Activated T-helper 17 cell treated with anti-CD3 and anti-CD28 coated beads, Interleukin-2, amount 50 U/mL, for 72 hours (primary cell): ENCODE data around the gene EXOC6B. TPM values are rescaled to one million over a fixed set of nuclear protein-coding genes. Genes with fewer than 3 reads are reported as not detected.

Experiments used
- ATAC-seq: fragments of 150-1000 bp; cut with Tn5 transposase; replicated peaks from 2 replicates; pipeline ENCODE4 v1.10.0; 2021; ENCODE audit warnings: mild to moderate bottlenecking, moderate library complexity
- H3K27ac Mint-ChIP-seq: one replicate; pipeline ENCODE4 v1.8.0; 2022; ENCODE audit warnings: mixed read lengths
- H3K27me3 Mint-ChIP-seq: one replicate; pipeline ENCODE4 v1.8.0; 2022; ENCODE audit warnings: mixed read lengths
- H3K36me3 Mint-ChIP-seq: one replicate; pipeline ENCODE4 v1.8.0; 2022; ENCODE audit warnings: low read depth, mild to moderate bottlenecking, mixed read lengths
- H3K4me1 Mint-ChIP-seq: one replicate; pipeline ENCODE4 v1.8.0; 2022; ENCODE audit warnings: mixed read lengths
- H3K4me3 Mint-ChIP-seq: one replicate; pipeline ENCODE4 v1.8.0; 2022; ENCODE audit warnings: mild to moderate bottlenecking, mixed read lengths
- H3K9me3 Mint-ChIP-seq: one replicate; pipeline ENCODE4 v1.8.0; 2022; ENCODE audit warnings: mixed read lengths
- total RNA-seq, 2 donors: library from RNA; stranded (reverse); gene quantifications; one replicate each; pipeline ENCODE4 v1.2.3, GENCODE V29; 2022

Gene EXOC6B
- total RNA-seq, 2 donors from 2014 or later = 12.1 to 12.8 TPM

DNA sequence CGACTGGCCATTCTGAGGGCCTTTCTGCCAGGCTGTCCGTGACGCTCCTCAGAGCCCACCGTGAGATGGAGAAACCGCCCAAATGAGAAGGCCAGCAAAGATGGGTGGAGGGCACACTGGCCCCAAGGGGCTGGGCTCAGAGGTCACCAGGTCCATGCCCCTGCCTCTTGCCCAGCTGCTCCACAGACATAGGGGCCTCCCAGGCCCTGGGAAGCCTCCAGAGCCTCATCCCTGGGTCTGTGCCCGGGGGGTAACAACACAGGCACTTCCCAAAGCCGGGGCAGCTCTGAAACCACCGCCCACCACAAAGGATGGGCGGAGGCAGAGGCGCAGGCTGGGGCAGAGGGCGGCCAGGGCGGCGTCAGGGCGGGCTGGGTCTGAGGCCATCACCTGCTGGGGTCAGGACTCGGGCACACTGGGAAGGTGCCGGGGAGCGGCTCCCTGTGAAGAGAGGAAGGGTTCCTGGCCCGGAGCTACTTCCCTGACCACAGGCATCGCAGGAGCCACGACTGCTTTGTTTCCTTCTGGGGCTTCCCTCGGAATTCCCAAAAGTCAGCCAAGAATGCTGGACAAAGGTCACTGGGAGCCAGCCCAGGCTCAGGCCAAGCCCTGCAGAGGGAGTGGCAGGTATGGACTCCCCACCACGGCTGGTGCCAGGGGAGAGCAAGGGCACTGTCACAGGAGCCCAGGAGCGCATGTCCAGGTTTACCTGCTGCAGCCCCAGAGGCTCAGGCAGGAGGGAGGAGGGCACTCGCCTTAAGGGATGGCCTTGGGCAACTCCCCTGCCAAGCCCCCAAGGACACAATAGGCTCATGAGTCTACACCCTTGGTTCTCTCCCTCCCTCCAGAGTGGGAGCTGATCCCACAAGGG, 687.6 kb downstream of the EXOC6B start:
- no peak overlapping the region for H3K27ac Mint-ChIP-seq
- ATAC-seq = no peak
- peaks cover 5% of the 10 kb centered on the region for H3K27me3 Mint-ChIP-seq
- no peaks in the 10 kb centered on the region for H3K4me1 Mint-ChIP-seq
- no peak overlapping the region for H3K4me3 Mint-ChIP-seq
- no peaks in the 10 kb centered on the region for H3K9me3 Mint-ChIP-seq
- H3K36me3 Mint-ChIP-seq = no peaks in the 10 kb centered on the region

DNA sequence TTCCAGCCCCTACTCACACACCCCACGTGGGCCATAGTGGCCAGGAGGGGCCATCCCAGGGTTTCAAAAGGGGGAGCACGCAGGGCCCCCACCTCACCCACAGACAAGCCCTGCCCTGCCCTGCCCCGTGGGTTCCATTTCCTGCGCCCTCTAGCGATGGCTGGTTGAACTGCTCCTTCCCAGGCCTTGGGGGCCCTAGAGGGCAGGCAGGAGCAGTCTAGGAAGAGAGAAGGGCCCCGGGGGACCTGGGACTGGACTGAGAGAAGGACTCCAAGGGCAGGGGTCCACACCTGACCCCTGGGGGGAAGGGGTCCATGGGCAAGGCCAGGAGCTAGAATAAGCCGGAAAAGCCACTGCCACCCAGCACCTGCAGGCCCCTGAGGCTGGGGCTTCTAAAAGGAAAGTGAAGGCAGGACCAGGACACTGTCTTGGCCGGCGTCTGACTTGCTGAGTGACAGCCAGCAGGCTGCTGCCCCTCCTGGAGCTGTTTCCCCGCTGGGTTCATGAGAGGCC, 688.3 kb downstream of the EXOC6B start:
- peaks cover 5% of the 10 kb centered on the region for H3K27me3 Mint-ChIP-seq
- no peaks in the 10 kb centered on the region for H3K9me3 Mint-ChIP-seq
- H3K4me3 Mint-ChIP-seq = no peak overlapping the region
- no peaks in the 10 kb centered on the region for H3K4me1 Mint-ChIP-seq
- peak; percentile 73 for ATAC-seq
- H3K27ac Mint-ChIP-seq = no peak overlapping the region
- H3K36me3 Mint-ChIP-seq = no peaks in the 10 kb centered on the region

DNA sequence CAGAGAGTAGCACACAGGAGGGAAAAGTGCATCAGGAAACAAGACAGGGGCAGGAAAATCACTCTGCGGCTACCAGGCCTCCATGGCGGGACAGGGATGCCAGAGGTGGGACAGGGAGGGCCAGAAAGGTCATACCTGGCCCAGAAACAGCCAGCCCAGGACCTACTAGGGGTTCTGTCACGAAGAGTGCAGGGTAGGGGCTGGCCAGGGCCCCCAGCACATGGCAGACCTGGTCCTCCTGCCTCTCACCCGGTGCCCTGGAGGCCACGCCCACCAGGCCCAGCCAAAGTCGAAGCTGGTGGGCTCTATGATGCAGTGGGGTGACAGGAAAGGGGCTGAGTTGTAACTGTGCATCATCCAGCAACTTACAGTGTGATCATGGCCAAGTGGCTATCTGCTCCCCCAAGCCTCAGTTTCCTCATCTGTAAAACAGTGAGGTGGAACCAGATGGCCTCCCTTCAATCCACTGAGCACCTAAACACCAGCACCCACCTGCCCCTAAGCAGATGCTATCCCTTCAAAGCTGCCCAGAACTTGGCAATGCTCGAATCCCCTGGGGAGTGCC, 688.8 kb downstream of the EXOC6B start:
- no peaks in the 10 kb centered on the region for H3K36me3 Mint-ChIP-seq
- peak; percentile 5 for ATAC-seq
- no peak overlapping the region for H3K4me3 Mint-ChIP-seq
- no peaks in the 10 kb centered on the region for H3K27me3 Mint-ChIP-seq
- H3K9me3 Mint-ChIP-seq = no peaks in the 10 kb centered on the region
- H3K4me1 Mint-ChIP-seq = no peaks in the 10 kb centered on the region
- no peak overlapping the region for H3K27ac Mint-ChIP-seq

DNA sequence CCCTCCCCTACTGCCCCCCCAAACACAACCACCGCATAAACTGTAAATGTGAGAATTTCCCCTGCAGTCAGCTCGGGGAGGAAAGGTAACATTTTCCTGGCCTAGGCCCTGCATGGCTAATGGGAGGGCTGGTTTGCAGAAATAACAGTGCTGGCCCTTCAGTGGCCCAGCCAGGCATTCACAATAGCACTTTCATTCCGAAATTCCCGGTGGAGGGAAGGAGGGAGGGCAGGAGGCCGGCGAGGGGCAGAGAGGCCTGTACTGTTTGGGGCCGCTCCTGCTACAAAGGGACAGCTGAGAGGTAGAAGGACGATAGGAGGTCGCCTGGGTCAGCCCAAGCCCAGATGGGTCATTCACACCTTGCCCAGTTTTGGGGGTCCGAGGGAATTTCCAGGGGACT, 689.5 kb downstream of the EXOC6B start:
- H3K27me3 Mint-ChIP-seq = no peaks in the 10 kb centered on the region
- ATAC-seq = no peak
- no peaks in the 10 kb centered on the region for H3K36me3 Mint-ChIP-seq
- no peak overlapping the region for H3K4me3 Mint-ChIP-seq
- no peaks in the 10 kb centered on the region for H3K4me1 Mint-ChIP-seq
- no peaks in the 10 kb centered on the region for H3K9me3 Mint-ChIP-seq
- no peak overlapping the region for H3K27ac Mint-ChIP-seq

DNA sequence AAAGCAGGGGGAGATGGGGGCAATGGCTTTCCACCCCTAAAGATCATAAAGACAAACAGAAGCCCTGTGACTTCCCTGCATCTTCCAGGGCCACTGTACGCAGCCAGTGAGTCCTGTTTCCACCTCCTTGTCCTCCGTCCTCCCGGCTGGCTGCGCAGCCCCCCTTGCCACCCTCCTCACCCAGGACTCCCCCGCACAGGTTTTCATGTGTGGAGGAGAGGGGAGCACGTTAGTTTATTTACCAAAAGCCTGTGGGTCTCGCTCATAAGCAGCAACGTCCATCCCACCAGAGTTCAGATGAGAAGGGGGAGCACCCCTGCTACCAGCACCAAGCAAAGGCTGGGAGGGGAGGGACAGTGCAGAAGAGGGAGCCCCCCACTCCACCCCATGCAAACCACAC, 689.9 kb downstream of the EXOC6B start:
- Mint-ChIP-seq H3K9me3 (no peaks in the 10 kb centered on the region), H3K4me3 (no peak overlapping the region), H3K27me3 (no peaks in the 10 kb centered on the region), H3K4me1 (no peaks in the 10 kb centered on the region), H3K36me3 (no peaks in the 10 kb centered on the region), H3K27ac (no peak overlapping the region)
- no peak for ATAC-seq

DNA sequence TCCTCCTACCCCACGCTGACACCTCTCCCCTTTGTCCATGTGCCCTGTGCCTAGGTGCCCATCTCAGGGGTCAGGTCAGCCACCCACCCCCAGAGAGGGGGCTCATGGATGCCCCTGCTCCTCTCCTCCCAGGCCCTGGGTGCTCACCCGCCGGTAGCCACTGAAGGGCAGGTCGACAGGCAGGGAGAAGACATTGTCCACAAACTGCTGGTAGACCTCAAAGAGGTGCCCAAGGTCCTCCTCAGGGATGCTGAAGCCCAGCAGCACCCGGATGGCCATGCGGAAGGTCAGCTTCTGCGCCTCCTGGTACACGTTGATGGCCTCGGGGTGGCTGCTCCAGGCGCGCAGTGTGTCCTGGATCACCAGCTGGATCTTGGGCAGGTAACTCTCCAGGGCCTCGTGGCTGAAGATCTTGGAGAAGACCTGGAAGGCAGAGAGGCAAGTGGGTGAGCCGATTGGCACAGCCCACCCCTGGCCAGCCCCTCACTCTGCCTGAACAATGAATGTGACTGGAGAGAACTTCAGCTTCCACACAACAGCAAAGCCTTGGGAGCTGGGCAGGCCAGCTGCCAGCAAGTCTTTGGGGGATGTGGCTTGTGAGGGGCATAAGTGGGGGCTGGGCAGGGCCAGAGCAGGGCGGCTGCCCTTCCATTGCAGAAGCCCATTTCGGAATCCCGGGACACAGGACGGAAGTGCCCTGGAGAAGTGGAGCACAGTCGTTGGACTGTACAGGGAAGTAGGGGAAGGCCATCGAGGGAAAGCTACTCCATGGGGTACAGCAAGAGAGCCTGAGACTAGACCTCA, 690.6 kb downstream of the EXOC6B start:
- no peak for ATAC-seq
- Mint-ChIP-seq H3K27me3 (no peaks in the 10 kb centered on the region), H3K4me1 (no peaks in the 10 kb centered on the region), H3K36me3 (no peaks in the 10 kb centered on the region), H3K9me3 (no peaks in the 10 kb centered on the region), H3K4me3 (no peak overlapping the region), H3K27ac (no peak overlapping the region)

DNA sequence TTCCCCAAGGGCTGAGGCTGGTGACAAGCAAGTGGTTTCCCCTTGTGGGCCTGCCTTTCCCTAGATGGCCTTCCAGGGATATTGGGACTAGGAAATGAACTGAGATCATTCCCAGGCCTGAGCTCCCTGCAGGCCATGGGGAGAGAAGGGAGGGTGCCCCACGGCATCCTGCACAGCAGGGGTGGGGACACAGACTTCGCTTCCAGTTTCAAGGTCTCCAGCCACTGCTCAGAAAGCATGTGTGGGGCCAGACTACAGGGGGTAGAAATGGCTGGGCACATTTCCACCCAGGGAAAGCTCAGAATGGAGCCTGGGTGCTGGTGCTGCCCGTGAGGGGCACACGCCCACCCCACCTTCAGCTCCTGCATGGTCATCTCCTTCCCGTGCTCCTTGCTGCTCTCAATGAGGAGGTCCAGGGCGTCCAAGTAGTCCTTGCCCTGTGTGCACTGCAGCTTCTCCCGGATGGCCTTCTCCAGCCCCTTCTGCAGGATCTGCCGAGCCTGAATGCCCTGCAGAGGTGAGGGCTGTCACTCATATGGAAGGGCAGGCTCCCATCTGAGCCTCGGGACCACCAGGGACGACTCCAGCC, 691.3 kb downstream of the EXOC6B start:
- H3K27me3 Mint-ChIP-seq = no peaks in the 10 kb centered on the region
- no peaks in the 10 kb centered on the region for H3K36me3 Mint-ChIP-seq
- no peak overlapping the region for H3K27ac Mint-ChIP-seq
- no peaks in the 10 kb centered on the region for H3K4me1 Mint-ChIP-seq
- H3K4me3 Mint-ChIP-seq = no peak overlapping the region
- no peaks in the 10 kb centered on the region for H3K9me3 Mint-ChIP-seq
- ATAC-seq = no peak

DNA sequence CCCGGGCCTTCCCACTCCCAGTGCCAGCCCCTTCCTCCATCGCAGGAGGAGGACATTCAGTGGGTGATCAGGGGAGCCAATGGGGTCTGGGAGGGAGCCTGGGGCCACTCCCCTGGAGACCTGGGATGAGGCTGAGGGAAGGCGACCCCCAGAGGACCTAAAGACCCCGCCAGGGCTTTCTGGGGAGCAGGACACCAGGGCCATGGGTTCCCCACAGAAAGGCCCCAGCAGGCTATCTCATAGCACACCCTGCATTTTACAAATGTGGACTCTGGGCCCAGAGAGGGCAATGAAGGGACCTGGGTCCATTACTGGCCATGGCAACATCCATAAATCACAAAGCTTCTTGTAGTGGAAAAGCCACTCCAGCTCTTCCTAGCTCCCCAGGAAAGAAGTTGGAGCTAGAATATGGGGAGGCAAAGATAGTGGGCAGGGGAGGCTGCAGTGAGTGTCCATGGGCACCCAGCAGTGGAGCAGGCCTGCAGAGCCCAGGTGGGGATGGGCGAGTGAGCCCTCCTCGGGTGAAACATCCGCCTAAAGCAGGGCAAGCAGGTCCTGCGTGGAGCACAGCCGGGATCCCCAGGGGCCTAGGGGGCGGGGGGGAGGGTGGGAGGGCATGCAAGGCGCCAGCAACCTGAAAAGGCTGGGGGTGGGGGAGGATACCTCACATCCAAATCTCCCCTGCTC, 692.0 kb downstream of the EXOC6B start:
- Mint-ChIP-seq H3K4me1 (no peaks in the 10 kb centered on the region), H3K27ac (no peak overlapping the region), H3K4me3 (no peak overlapping the region), H3K27me3 (no peaks in the 10 kb centered on the region), H3K36me3 (no peaks in the 10 kb centered on the region), H3K9me3 (no peaks in the 10 kb centered on the region)
- ATAC-seq = no peak

DNA sequence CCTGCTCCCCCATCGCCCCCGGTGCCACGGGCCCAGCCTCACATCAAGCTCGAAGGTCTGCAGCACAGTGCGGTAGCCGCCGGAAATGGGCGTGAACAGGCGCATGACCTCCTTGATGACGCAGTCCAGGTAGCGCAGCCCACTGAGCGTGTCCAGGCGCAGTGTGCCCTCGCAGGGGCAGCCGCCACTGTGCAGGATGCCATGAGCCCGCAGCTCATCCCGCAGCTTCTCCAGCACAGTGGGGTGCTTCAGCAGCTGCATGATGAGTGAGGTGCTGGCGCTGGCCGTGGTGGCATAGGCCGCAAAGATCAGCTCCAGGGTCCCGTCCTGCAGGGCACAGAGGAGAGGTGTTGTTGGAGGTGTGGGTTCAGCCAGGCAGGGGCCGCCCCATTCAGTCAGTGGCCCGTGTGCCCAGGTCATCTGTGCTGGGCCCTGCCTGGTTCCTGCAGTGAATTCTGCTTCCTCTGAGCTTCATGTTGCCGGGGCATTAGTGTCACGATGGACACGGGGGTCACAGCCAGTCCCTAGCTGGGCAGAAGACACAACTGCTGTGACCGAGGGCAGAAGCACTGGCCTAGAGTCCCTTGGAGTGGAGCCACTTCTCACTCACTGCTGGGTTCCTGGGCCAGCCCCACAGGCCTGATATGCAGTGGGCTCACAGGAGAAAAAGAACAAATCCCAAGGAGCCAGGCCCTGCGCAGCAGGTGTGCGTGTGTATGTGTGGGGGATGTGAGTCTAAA, 692.7 kb downstream of the EXOC6B start:
- Mint-ChIP-seq H3K4me1 (no peaks in the 10 kb centered on the region), H3K27me3 (no peaks in the 10 kb centered on the region), H3K36me3 (no peaks in the 10 kb centered on the region), H3K4me3 (no peak overlapping the region), H3K27ac (no peak overlapping the region), H3K9me3 (no peaks in the 10 kb centered on the region)
- no peak for ATAC-seq

DNA sequence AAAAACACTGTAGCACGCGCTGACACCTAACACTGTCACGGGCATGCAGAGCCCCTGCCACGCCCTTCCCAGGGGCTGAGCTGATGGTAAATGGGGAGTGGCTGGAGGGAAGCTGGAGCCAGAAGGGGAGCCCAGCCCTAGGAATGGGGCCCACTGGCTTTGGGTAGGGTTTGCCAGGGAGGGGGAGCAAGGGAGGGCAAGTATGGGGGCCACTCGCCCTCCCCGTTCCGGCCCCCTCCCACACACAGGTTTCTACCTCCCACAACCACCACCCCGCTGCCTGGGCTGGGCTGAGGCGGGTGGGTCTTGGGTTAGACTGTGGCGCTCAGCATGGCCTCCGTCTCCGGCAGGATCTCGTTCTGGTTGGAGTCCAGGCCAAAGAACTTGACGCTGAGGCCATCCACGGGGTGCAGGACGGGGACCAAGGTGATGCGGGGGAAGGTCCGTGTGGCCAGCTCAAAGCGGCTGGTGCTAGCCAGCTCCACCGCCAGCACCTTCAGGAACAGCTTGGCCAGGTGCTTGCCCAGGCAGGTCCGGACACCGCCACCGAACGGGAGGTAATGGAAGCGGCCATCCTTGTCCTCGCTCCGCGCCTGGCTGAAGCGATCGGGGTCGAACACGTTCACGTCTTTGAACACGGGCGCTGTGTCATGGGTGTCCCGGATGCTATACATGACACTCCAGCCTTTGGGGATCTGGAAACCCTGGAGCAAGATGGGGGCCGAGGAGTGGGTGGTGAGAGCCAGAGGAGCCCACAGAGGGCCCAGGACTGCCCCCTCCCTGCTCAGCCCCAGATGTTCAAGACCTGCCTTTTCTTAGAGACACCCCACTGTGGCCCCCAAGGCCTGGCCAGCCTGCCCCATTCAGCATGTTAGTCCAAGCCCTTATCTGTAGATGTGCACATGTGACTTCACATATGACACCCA, 693.7 kb downstream of the EXOC6B start:
- no peak overlapping the region for H3K27ac Mint-ChIP-seq
- H3K27me3 Mint-ChIP-seq = no peaks in the 10 kb centered on the region
- no peaks in the 10 kb centered on the region for H3K4me1 Mint-ChIP-seq
- H3K4me3 Mint-ChIP-seq = no peak overlapping the region
- no peaks in the 10 kb centered on the region for H3K9me3 Mint-ChIP-seq
- no peaks in the 10 kb centered on the region for H3K36me3 Mint-ChIP-seq
- ATAC-seq = no peak

DNA sequence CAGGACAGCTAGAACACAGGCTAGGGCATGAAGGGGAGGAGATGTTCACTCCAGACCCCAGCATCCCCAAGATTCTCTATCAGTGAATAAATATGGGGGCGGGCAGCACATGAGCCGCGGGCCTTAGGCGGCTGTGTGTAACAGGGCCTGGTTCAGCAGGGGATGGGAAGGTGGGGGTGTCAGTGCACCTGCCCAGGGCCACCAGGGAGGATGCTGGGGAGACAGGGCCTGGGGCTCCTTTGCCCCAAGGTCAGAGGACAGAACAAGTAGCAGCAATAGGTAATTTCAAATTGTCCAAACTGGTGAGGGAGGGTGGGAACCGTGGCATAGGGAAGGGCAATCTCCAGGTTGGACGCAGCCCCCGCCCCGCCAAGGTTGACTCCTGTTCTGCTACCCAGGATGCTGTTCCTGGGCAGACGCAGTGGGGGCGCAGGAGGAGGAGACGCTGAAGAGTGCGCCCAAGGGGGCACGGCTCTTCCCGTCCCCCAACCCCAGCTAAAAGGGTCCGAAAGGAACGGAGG, 694.4 kb downstream of the EXOC6B start:
- Mint-ChIP-seq H3K36me3 (no peaks in the 10 kb centered on the region), H3K4me1 (no peaks in the 10 kb centered on the region), H3K27me3 (peaks cover 1% of the 10 kb centered on the region), H3K9me3 (no peaks in the 10 kb centered on the region), H3K4me3 (no peak overlapping the region), H3K27ac (no peak overlapping the region)
- ATAC-seq = no peak

DNA sequence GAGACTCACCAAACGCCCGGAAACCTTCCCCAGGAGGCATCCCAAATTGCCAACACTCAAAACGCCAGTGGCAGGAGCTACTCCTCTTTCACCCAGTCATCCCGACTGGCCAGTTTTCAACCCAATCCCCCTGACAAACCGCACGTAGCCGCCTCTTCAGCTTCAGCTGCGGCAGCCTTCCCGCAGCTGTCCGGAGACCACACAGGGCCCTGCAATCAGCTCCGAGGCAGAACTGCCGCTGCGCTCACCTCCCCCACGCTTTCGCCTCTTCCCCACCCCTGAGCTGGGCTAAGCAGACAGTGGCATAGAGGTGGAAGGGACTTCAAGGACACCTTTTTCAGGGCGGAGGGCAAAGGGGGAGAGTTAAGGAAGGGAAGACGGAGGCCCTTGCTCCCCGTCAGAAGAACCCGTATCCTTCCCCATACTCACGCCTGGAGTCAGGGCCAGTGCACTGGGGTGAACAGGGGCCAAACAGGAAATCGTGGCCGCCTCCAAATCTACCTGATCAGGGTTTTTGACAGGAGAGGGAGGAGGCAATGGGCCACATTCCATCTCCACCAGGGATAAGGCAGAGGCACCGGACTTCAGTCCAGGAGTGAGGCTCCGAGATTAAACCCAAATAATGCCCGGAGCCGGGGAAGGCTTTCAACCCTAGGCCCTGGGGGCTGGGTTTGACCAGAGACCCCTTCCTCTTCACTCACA, 695.0 kb downstream of the EXOC6B start:
- H3K9me3 Mint-ChIP-seq = no peaks in the 10 kb centered on the region
- no peaks in the 10 kb centered on the region for H3K36me3 Mint-ChIP-seq
- no peak for ATAC-seq
- no peak overlapping the region for H3K4me3 Mint-ChIP-seq
- peaks cover 4% of the 10 kb centered on the region for H3K27me3 Mint-ChIP-seq
- no peak overlapping the region for H3K27ac Mint-ChIP-seq
- no peaks in the 10 kb centered on the region for H3K4me1 Mint-ChIP-seq
